ENCODE results near the gene FHAD1.

DNA sequence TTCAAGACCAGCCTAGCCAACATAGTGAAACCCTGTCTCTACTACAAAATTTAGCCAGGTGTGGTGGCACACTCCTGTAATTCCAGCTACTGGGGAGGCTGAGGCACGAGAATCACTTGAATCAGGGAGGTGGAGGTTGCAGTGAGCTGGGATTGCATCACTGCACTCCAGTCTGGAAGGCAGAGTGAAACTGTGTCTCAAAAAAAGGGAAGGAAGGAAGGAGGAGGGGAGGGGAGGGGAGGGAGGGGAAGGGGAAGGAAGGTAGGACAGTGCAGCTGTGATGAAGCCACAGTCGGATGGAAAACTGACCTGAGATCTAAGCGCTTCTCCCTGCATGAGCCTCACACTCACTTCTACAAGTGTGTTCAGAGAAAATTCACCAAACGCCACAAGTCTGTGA lies 22.0 kb upstream of the FHAD1 start:
- TF ChIP-seq, protein P1, sequence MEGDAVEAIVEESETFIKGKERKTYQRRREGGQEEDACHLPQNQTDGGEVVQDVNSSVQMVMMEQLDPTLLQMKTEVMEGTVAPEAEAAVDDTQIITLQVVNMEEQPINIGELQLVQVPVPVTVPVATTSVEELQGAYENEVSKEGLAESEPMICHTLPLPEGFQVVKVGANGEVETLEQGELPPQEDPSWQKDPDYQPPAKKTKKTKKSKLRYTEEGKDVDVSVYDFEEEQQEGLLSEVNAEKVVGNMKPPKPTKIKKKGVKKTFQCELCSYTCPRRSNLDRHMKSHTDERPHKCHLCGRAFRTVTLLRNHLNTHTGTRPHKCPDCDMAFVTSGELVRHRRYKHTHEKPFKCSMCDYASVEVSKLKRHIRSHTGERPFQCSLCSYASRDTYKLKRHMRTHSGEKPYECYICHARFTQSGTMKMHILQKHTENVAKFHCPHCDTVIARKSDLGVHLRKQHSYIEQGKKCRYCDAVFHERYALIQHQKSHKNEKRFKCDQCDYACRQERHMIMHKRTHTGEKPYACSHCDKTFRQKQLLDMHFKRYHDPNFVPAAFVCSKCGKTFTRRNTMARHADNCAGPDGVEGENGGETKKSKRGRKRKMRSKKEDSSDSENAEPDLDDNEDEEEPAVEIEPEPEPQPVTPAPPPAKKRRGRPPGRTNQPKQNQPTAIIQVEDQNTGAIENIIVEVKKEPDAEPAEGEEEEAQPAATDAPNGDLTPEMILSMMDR (conservative IDR thresholded peaks at IDR 0.05; ENCODE audit: low read length), result no peak
- TF ChIP-seq EZH2phosphoT487 (IDR thresholded peaks at IDR 0.05; ENCODE audit: borderline replicate concordance, low read depth, low read length), result no peak
